Epithelial cell of proximal tubule (primary cell): ENCODE data around the gene RPL22. TPM values are rescaled to one million over a fixed set of nuclear protein-coding genes. Genes with fewer than 3 reads are reported as not detected.

Experiments
- DNase-seq: peaks from one replicate; pipeline ENCODE4 v3.0.0-alpha.2; 2011; ENCODE audit warnings: low read depth
- H3K4me3 ChIP-seq: 2 replicates; pipeline ENCODE4 v1.5.1; 2011; ENCODE audit warnings: low read depth, mild to moderate bottlenecking, low read length
- CTCF ChIP-seq: conservative IDR thresholded peaks from 2 replicates; pipeline ENCODE4 v1.5.1; 2012; ENCODE audit warnings: low read depth, mild to moderate bottlenecking, low read length
- total RNA-seq: library from RNA; depleted of rRNA; stranded (reverse); fragments of >200 nt; gene quantifications from 2 replicates; pipeline ENCODE4 v1.2.3, GENCODE V29; 2015

Gene RPL22
- total RNA-seq, 1 donor from 2014 or later = 341 TPM

DNA sequence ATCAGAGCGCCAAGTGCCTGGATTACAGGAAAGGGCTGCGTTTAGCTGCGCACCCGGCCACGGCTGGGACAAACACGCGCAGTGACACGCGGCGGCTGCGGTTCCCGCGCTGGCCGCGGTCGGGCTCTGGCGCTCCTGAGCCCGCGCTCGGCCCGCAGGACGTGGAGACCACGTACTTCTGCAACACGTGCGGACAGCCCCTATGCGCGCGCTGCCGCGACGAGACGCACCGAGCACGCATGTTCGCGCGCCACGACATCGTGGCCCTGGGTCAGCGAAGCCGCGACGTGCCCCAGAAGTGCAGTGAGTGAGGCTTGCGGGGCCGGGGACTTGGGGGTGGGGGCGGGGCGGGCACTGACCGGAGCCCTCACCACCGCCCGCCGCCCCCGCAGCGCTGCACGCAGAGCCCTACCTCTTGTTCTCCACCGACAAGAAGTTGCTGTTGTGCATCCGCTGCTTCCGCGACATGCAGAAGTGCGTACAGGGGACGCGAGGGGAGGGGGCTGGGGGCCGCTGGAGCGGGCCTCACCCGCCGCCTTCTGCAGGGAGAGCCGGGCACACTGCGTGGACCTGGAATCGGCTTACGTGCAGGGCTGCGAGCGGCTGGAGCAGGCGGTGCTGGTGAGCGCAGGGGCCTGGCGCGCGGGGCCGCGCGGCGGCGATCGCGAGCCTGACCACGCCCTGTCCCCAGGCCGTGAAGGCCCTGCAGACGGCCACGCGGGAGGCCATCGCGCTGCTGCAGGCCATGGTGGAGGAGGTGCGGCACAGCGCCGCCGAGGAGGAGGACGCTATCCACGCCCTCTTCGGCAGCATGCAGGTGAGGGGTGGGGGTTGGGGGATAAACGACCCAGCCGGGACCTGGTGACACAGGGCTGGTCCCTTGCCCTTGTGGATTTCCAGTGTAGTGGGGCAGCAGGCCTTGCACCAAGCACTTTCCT is 9.6 kb upstream of the RPL22 start:
- DNase-seq = no peak
- H3K4me3 ChIP-seq = no peak overlapping the region
- TF ChIP-seq CTCF = no peak

- no peak for DNase-seq
- no peak overlapping the region for H3K4me3 ChIP-seq
- no peak for TF ChIP-seq CTCF
These were observed 8.5 kb upstream of the RPL22 start for GRCh38 chr1:6207921-6208320.

GRCh38 chr1:6207075-6207885 is 7.9 kb upstream of the RPL22 start:
- peak overlapping the region; percentile 90 for H3K4me3 ChIP-seq
- no peak for DNase-seq
- no peak for TF ChIP-seq CTCF

GRCh38 chr1:6206520-6206855 is 7.1 kb upstream of the RPL22 start:
- TF ChIP-seq CTCF = no peak
- peak overlapping the region; percentile 90 for H3K4me3 ChIP-seq

GRCh38 chr1:6205849-6206519 is 6.6 kb upstream of the RPL22 start, which contains the start of gene RNF207:
RNF207 (plus strand) TSS chr1:6206119; CDS start chr1:6206536, 417 bp downstream.
- H3K4me3 ChIP-seq = peak within 1 kb of the TSS; percentile 90
- DNase-seq = no peak
- no peak for TF ChIP-seq CTCF

More at GRCh38 chr1:6206520-6206855, 7.1 kb upstream of the RPL22 start:
- no peak for DNase-seq

GRCh38 chr1:6202256-6202655 is 2.9 kb upstream of the RPL22 start:
- no peak overlapping the region for H3K4me3 ChIP-seq
- TF ChIP-seq CTCF = no peak
- no peak for DNase-seq
